Activated gamma-delta T cell (primary cell): ENCODE results near the gene ZC3H7B.
A peak's percentile ranks its signal among the peaks of the same experiment; 100 is the strongest.
"Not testable (repeated sequence)": the region's sequence is repeated elsewhere in the genome, so short reads cannot be mapped to it uniquely, and the experiment has no call there.

ENCODE experiments used
- DNase-seq: peaks from one replicate; lab custom pipeline; 2025; lab: John Stamatoyannopoulos, UW
- total RNA-seq, 2 donors: gene quantifications; one replicate each; lab custom pipeline; 2026; lab: John Stamatoyannopoulos, UW

The ZC3H7B gene, protein sequence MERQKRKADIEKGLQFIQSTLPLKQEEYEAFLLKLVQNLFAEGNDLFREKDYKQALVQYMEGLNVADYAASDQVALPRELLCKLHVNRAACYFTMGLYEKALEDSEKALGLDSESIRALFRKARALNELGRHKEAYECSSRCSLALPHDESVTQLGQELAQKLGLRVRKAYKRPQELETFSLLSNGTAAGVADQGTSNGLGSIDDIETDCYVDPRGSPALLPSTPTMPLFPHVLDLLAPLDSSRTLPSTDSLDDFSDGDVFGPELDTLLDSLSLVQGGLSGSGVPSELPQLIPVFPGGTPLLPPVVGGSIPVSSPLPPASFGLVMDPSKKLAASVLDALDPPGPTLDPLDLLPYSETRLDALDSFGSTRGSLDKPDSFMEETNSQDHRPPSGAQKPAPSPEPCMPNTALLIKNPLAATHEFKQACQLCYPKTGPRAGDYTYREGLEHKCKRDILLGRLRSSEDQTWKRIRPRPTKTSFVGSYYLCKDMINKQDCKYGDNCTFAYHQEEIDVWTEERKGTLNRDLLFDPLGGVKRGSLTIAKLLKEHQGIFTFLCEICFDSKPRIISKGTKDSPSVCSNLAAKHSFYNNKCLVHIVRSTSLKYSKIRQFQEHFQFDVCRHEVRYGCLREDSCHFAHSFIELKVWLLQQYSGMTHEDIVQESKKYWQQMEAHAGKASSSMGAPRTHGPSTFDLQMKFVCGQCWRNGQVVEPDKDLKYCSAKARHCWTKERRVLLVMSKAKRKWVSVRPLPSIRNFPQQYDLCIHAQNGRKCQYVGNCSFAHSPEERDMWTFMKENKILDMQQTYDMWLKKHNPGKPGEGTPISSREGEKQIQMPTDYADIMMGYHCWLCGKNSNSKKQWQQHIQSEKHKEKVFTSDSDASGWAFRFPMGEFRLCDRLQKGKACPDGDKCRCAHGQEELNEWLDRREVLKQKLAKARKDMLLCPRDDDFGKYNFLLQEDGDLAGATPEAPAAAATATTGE
- total RNA-seq = 152 to 158 reads per million in 2 donors

DNA sequence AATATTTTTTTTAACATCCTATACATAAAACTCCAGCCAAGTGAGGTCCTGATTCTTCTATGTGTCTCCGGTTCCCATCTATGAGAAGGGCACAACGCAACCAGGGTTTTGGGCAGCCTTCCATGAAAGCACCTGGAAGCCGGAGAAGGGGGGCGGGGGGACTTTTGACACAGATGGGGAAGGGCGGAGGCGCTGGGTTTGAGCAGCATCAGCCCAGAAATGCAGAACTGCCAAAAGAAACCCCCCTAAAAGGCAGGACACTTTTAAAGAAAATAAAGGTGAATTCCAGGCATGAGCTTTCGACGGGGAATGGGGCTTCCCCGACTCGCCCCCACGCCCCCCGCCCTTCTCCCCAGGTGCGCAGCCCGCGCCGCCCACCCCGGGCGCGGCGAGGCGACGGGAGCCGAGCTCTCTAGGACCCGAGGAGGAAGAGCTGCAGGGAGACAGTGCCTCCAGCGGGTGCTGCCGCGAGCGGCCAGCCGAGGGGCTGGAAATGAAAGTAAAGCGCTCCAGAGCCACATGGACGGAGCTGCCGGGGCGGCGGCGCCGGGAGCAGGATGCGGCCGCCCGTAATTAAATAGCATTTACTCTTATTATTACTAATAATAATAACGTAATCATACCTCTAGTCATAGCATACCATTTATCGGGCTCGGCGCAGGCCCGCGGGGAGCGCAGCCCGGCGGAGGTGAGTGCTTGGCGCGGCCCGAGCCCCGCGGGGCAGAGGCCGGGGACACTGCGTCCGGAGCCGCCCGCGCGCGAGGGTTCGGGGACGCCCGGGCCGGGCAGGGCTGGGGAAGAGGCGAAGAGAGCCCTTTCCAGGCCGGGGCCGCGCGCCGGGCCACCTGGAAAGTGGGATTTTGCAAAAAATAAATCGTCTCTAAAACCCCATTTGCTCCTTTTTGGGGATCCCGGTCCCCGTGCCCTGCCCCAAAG is at the start of gene ZC3H7B:
ZC3H7B (plus strand) TSS at position 441 of the 936 bp plus-strand sequence. CDS start 19,136 bp downstream, outside the sequence.
- peak; percentile 75 for DNase-seq

DNA sequence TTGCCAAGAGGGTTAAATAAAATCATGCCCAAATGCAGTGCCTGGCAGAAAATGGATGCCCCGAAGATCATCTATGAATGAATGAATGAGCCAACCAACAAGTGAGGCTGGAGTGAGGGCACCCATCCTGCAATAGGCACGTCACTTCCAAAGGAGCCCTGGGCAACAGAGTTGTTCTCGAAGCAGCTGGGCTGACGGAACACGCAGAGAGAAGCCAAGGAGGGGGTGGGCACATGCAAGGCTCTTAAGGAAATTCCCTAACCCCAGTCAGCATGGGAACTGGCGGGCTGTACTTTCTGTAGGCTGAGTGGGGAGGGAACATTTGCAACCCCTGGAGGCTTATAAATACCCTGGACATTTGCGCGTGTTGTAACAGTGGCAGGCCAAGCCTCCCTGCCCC is 49.0 kb upstream of the ZC3H7B start:
- no peak for DNase-seq

DNA sequence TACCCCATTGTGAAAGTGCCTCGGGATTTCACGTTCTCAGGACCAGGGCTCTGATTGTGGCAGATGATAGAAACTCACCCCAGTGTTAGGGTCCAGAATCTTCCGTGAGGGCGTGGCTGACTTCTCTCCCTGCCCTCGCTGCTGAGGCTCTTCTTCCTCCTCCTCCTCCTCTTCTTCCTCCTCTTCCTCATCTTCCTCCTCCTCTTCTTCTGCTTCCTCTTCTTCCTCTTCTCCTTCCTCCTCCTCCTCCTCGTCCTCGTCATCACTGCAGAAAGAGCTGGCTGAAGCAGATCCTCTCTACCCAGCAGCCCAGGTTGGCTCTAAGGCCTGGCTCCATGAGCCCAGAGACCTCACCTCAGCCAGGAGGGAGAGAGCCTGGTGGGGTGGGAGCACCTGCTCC is 47.1 kb upstream of the ZC3H7B start:
- DNase-seq = no peak

DNA sequence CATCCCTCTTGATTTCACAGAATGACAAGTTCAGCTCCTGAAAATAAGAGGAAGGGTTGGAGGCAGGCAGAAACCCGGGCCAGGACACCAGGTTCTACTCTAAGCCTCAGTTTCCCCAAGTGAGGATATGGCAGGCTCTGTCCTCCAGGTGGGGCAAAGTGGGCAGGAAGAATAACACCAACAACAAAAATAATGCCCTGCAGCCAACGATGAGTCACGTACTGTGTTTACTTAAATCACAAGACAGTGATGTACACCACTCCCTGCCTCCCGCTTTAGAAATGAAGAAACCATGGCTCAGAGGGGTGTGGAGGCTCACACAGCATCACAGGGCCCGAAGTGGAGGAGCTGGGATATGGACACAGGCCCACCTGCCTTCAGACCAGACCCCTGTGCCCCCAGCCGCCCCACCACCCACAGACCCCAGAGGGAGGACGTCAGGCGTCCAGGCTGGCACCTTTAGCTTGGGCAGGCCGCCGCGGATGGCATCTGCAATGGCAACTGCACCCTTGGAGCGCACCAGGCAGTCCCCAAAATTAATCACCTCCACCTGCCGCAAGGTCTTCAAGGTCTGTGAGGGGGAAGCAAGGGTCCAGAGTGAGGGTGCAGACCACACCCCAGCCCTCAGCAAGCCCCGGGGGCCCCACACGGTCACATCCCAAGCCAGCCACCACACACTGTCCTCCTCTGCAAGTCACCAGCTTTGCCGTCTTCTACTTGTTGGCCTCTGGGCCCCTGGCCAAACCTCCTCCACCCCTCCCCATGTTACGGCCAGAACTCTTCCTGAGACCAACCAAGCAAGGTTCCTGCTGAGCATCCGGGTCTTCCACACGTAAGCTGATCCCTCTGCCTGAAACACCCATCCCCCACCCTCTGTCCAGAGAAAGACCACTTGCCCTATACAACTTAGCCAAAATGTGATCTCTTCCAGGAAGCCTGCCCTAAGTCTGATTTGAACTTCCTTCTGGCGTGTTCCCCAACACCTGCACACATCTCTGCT is 44.8 kb upstream of the ZC3H7B start:
- no peak for DNase-seq

DNA sequence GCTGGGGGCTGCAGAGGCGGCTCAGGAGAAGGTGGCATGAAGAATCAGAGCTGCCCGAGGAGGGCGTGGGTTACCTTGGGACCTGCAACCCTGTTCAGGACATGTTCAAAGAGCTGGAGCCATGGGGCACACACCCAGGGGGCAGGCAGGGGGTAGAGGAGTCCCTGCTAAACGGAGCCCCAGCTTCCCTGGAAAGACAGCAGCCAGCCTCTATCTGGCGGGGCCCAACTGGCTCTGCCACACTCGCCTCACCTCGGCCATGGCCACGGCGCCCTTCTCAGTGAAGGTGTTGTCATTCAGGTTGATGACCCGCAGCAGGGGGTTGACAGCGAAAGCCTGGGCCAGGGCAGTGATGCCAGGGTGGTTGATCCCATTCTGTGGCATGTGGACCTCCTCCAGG is 43.6 kb upstream of the ZC3H7B start:
- no peak for DNase-seq

DNA sequence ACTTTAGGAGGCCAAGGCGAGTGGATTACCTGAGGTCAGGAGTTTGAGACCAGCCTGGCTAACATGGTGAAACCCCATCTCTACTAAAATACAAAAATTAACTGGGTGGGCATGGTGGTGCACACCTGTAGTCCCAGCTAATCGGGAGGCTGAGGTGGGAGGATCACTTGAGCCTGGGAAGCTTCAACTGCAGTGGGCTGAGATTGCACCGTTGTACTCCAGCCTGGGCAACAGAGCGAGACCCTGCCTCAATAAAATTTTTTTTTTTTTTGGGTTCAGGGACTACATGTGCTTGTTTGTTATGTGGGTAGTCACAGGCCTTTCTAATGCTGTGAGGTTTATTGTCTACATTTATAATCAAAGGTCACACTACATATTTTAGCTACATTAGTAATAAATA is 41.6 kb upstream of the ZC3H7B start:
- DNase-seq = not testable (repeated sequence)

DNA sequence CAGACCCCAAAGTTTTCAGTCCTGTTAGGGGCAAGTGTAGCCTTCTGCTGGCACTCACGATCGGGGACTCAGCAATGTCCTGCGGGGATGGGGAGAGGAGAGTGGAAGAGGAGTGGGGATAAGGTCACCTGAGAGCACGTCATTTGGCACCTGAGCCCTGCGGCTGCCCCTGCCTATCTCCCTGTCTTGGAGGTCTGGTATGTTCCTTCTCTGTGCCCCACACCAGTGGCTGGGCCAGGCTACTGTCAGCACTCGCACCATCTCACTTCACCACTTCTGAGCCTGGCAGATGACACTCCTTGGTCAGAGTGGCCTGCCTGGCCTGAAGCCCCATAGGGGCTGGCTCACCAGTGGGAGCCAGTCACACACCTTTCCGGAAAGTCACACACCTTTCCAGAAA is 40.5 kb upstream of the ZC3H7B start:
- DNase-seq = no peak

DNA sequence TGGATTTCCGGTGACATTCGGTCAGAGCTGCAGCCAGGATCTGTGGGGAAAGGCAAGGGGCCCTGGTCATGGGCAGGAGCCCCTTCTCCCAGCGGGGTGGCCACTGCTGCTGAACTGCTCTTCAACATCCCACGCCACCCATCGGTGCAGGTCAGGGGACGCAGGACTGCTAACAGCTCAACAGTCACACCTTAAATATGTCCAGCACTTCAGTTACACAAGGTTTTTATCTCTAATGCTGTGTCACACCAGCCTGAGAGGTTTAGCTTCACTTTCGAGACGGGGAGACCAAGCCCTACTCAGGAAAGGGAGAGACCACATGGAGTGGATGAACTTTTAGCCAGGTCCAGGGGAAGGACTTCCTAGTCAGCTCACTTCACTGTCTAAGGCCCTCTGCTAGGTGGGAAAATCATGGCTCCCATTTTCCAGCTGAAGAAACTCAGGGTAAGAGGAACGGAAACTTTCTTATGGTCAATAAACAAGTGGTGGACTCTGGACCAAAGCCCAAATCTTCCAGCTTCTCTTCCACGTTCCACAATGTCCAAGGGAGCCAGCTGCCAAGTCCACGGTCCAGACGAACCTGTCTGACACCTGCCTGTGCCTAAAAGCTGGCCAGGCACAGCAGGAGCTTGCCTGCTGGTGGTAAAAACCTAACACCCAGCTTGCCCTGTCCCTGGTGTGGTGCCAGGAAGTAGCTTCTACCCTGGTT is 39.6 kb upstream of the ZC3H7B start:
- DNase-seq = no peak

DNA sequence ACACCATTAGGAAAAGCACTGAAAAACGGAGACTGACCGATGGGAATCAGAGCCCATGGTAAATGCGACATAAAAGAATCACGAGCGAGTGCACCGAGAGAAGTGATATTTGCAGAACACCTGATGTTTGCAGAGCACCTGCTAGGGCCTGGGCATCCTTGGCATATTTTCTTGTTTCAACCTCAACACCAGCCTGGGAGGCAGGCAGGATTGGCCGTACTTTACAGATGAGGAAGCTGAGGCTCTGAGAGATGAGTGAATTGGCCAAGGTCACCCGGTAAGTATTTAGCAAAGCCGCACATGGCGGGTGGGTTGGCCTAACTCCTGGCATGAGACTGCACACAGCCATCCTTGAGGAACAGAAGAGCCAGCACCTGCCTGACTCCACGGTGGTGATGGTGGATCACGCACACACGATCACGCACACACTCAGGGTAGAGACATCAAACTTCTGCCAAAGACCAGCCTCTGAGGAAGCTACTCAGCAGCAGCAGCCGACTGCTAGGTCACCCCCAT is 39.0 kb upstream of the ZC3H7B start:
- no peak for DNase-seq

DNA sequence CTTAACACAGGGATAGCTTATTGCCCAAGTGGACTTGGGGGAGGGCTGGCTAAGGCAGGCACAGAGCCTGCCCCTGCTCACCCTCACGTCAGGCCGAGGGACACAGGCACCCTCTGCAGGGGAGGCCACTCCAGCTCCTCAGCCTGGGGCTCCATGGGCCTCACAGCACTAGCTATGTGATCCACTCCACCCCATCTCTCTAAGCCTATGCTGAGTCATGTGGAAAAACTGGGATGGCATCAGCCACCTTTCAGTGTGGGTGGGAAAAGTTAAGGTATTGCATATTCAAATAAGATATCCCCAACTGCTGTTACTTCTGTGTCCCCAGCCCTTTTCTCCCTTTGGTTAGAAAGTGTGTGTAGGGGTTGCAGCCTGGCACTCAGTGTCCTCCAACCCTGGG is 37.6 kb upstream of the ZC3H7B start:
- no peak for DNase-seq

DNA sequence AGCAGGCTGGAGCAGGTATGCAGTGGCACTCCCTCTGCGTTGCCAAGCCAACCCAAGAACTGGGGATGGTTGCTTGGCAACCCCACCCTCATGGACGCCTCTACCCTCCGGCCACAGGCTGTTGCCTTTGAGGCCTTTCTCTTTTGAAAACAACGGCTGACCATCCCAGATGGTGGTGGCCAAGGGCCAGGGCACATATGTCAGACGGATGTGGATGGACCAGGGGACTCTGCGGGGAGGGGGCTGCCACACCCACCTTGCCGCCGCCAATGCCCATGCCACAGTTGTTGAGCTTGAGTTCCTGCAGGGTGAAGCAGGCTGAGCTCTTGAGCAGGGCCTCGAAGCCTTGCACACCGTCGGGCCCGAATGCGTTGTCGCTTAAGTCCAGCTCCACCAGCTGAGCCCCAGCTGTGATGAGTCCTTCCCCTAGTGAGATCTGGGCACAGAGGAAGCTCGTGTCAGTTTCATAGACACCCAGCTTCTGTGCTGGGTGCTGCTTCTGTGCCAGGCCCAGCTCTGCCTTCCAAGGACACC is 36.9 kb upstream of the ZC3H7B start:
- no peak for DNase-seq

DNA sequence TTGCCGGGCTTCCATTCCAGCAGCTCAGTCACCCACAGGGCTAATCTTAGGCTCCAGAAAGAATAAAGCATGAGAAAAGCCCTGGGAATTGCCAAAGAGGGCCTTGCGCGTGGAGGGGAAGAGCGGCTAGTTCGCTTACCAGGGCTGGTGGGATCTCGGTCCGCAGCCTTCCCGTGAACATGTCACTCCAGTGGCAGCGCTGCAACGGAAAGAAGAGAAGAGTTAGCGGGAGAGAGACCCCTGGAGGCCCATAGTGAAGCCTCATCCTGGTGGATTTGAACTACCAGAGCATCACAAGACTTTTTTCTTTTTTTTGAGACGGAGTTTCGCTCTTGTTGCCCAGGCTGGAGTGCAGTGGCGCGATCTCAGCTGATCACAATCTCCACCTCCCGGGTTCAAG is 33.4 kb upstream of the ZC3H7B start:
- no peak for DNase-seq

DNA sequence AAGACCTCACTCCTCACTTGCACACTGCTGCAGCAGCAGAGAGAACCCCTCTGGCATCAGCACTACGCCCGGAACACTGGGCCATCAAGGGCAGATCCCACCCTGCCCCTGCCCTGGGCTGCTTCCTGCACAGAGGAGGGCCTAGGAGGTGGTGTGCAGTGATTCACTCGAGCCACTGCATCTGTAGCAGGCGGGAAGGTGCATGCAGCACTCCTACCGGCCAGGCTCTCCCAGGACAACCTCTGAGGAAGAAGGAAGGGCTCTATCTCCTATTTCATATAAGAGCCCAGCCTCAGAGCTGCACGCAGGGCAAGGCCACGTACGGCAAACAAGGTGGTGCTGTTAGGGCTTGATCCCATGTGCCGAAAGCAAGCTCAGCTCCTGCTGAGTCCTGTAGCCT is 29.5 kb upstream of the ZC3H7B start:
- no peak for DNase-seq

DNA sequence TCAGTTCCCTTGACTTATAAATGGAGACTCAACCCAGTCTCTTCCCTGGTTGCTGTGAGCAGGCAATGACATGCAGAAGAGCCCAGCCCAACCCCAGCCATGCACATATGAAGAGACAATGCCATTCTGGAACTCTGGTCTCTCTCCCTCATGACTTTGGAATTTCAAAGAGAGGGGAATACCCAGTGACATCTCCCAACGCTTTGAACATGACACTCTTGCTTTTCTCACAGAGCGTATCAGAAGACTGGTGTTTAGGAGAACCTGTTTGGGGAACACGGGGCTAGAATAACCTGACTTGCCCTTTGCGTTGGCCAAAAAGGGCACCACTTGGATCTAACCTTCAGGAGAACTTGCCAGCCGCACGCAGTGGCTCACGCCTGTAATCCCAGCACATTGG is 28.2 kb upstream of the ZC3H7B start:
- no peak for DNase-seq

DNA sequence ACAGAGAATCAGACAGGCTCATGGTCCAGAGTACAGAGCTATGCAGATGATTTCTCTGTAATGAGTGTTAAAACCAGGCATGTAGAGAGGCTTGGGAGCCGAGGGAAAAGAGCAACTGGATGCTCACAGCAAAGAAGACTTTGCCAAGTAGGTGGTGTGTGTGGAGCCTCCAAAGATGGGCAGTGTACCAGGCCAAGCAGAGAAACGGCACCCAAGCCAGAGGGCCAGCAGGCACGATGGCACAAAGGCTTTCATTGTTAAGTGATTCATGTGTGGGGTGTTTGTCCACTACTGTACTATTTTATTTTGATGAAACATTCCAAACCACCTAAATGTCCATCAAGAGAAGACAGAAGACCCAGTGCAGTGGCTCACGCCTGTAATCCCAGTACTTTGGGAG is 26.5 kb upstream of the ZC3H7B start:
- DNase-seq = no peak

DNA sequence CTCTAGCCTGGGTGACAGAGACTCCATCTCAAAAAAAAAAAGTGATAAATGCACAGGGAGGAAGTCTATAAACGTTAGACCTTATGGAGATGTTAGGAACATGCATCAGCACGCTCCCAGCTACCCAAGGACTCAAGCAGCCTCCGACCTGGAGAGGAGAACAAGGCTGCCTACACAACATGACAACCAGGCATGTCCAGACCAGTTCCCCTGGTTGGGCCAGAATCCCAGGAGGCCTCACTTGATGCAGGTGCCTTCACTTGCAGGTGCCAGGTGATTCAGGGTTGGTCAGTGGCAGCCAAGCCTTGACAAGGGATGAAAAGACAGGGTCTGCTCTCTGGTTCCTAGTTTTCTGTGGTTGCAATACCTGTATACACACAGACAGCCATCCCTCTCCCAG is 21.3 kb upstream of the ZC3H7B start:
- DNase-seq = no peak

DNA sequence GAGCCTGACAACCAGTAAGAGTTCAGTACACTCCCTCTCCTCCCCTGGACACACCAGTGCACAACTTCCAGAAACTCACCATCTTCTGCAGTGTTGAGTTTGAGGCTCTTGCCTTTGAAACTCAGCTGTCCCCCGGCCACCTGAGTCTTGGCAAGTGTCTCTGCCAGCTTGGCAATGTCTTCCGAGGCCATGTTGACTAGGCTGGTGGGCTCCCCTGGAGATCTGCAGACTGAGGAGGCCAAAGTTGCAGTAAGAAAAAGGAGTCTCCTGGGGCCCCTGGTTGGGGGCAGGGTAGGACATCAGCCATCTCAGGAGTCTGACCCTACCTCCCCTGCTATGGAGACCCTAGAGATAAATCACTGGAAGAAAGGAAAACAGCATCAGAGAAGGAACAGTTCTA is 20.5 kb upstream of the ZC3H7B start:
- DNase-seq = no peak

DNA sequence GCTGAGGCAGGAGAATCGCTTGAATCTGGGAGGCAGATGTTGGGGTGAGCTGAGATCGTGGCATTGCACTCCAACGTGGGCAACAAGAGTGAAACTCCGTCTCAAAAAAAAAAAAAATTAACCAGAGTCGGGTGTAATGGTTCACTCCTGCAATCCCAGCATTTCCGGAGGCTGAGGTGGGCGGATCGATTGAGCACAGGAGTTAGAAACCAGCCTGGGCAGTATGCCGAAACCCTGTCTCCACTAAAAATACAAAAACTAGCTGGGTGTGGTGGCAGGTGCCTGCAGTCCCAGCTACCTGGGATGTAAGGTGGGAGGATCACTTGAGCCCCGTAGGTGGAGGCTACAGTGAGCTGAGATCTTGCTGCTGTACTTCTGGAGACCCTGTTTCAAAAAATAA is 16.9 kb upstream of the ZC3H7B start:
- no peak for DNase-seq

DNA sequence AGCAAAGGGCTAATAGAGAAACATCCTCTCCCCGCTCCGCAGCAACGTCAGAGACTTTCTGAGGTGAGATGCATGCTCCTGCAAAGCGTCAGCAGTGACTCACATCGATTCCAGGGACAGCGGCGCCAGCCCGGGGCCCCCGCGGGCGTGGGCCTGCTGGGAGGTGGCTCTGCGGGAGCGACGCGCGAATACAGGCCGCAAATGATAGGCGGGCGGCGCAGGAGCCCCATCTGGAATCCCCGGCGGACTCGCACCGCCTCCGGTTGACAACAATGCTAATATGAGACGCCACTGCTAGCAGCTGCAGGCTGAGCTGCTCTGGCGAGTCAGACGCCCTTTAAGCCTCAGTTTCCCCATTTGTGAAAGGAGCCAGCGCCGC is 15.9 kb upstream of the ZC3H7B start:
- peak; percentile 83 for DNase-seq
